ENCODE results near the gene CACNA2D4. TPM values are rescaled to one million over a fixed set of nuclear protein-coding genes. Genes with fewer than 3 reads are reported as not detected.

The CACNA2D4 gene
- total and polyA plus RNA-seq, 2 experiments from 2014 or later: 0.23 TPM; not detected in 1

- in situ Hi-C loops (cut with MboI): no loop called here
- H3K9me3 ChIP-seq (ENCODE audit: low read depth): no peaks in the 10 kb centered on the region
- no peaks in the 10 kb centered on the region for H4K20me1 ChIP-seq (ENCODE audit: insufficient read depth)
- H2AFZ ChIP-seq: no peak overlapping the region
- H3K36me3 ChIP-seq (ENCODE audit: low read depth): no peaks in the 10 kb centered on the region
- peaks cover 47% of the 10 kb centered on the region for H3K27me3 ChIP-seq (replicated peaks; ENCODE audit: insufficient read depth)
- no peaks in the 10 kb centered on the region for H3K4me1 ChIP-seq (ENCODE audit: insufficient read depth)
- no peak overlapping the region for H3K4me2 ChIP-seq (ENCODE audit: unreplicated experiment)
- 56 to 59% methylated on average over 18 to 19 of the region's 19 CpGs for WGBS, 2 experiments (ENCODE audit: low coverage in 1 of 2, low lambda C conversion rate in 2 of 2, missing lambda C conversion rate in 2 of 2)
- H3K79me2 ChIP-seq (ENCODE audit: insufficient read depth): no peaks in the 10 kb centered on the region
- H3F3A ChIP-seq (ENCODE audit: insufficient read depth): no peaks in the 10 kb centered on the region
- DNase-seq: no peak
- H3K9me2 ChIP-seq (ENCODE audit: insufficient read depth): no peaks in the 10 kb centered on the region
- H3K27ac ChIP-seq: no peak overlapping the region
- no peak overlapping the region for H3K9ac ChIP-seq
- TF ChIP-seq EZH2 (IDR thresholded peaks at IDR 0.05; ENCODE audit: insufficient read depth, poor library complexity, severe bottlenecking): no peak
- TF ChIP-seq EZH2phosphoT487 (IDR thresholded peaks at IDR 0.05; ENCODE audit: insufficient read depth, low read depth): no peak
- no peak overlapping the region for H3K4me3 ChIP-seq
These were observed 35.5 kb downstream of the CACNA2D4 start for GRCh38 chr12:1882850-1883470.

GRCh38 chr12:1882405-1882804, 36.0 kb downstream of the CACNA2D4 start:
- no peak for TF ChIP-seq EZH2phosphoT487 (IDR thresholded peaks at IDR 0.05; ENCODE audit: insufficient read depth, low read depth)
- TF ChIP-seq EZH2 (IDR thresholded peaks at IDR 0.05; ENCODE audit: insufficient read depth, poor library complexity, severe bottlenecking): no peak
- H3K79me2 ChIP-seq (ENCODE audit: insufficient read depth): no peaks in the 10 kb centered on the region
- no peak for DNase-seq
- H3K4me3 ChIP-seq: no peak overlapping the region
- H3K9me2 ChIP-seq (ENCODE audit: insufficient read depth): no peaks in the 10 kb centered on the region
- H3K4me2 ChIP-seq (ENCODE audit: unreplicated experiment): no peak overlapping the region
- WGBS, 2 experiments (ENCODE audit: low coverage in 1 of 2, low lambda C conversion rate in 2 of 2, missing lambda C conversion rate in 2 of 2): 20 to 42% methylated on average over 4 to 8 of the region's 8 CpGs
- in situ Hi-C loops (cut with MboI): no loop called here
- H2AFZ ChIP-seq: no peak overlapping the region
- H4K20me1 ChIP-seq (ENCODE audit: insufficient read depth): no peaks in the 10 kb centered on the region
- peaks cover 42% of the 10 kb centered on the region for H3K27me3 ChIP-seq (replicated peaks; ENCODE audit: insufficient read depth)
- no peak overlapping the region for H3K9ac ChIP-seq
- no peaks in the 10 kb centered on the region for H3K4me1 ChIP-seq (ENCODE audit: insufficient read depth)
- no peaks in the 10 kb centered on the region for H3K36me3 ChIP-seq (ENCODE audit: low read depth)
- H3K9me3 ChIP-seq (ENCODE audit: low read depth): no peaks in the 10 kb centered on the region
- no peaks in the 10 kb centered on the region for H3F3A ChIP-seq (ENCODE audit: insufficient read depth)
- H3K27ac ChIP-seq: no peak overlapping the region

- H3K4me1 ChIP-seq (ENCODE audit: insufficient read depth): no peaks in the 10 kb centered on the region
- H3K4me3 ChIP-seq: no peak overlapping the region
- H3K36me3 ChIP-seq (ENCODE audit: low read depth): no peaks in the 10 kb centered on the region
- no peak overlapping the region for H3K9ac ChIP-seq
- no peaks in the 10 kb centered on the region for H3K79me2 ChIP-seq (ENCODE audit: insufficient read depth)
- no peak overlapping the region for H3K27ac ChIP-seq
- in situ Hi-C loops (cut with MboI): no loop called here
- no peak overlapping the region for H2AFZ ChIP-seq
- H3K4me2 ChIP-seq (ENCODE audit: unreplicated experiment): no peak overlapping the region
- no peaks in the 10 kb centered on the region for H4K20me1 ChIP-seq (ENCODE audit: insufficient read depth)
- H3K27me3 ChIP-seq (replicated peaks; ENCODE audit: insufficient read depth): peaks cover 40% of the 10 kb centered on the region
- H3K9me3 ChIP-seq (ENCODE audit: low read depth): no peaks in the 10 kb centered on the region
- TF ChIP-seq EZH2 (IDR thresholded peaks at IDR 0.05; ENCODE audit: insufficient read depth, poor library complexity, severe bottlenecking) (no peak), EZH2phosphoT487 (IDR thresholded peaks at IDR 0.05; ENCODE audit: insufficient read depth, low read depth) (no peak)
- DNase-seq: no peak
- 19 to 21% methylated on average over 3 of the region's 3 CpGs for WGBS, 2 experiments (ENCODE audit: low coverage in 1 of 2, low lambda C conversion rate in 2 of 2, missing lambda C conversion rate in 2 of 2)
- no peaks in the 10 kb centered on the region for H3K9me2 ChIP-seq (ENCODE audit: insufficient read depth)
- no peaks in the 10 kb centered on the region for H3F3A ChIP-seq (ENCODE audit: insufficient read depth)
These were observed 36.5 kb downstream of the CACNA2D4 start for GRCh38 chr12:1881936-1882335.

GRCh38 chr12:1881301-1881700, 37.2 kb downstream of the CACNA2D4 start:
- peaks cover 44% of the 10 kb centered on the region for H3K27me3 ChIP-seq (replicated peaks; ENCODE audit: insufficient read depth)

More at GRCh38 chr12:1881301-1881700, 37.2 kb downstream of the CACNA2D4 start:
- Histone ChIP-seq H3K4me1 (ENCODE audit: insufficient read depth) (no peaks in the 10 kb centered on the region), H3K79me2 (ENCODE audit: insufficient read depth) (no peaks in the 10 kb centered on the region), H2AFZ (no peak overlapping the region), H4K20me1 (ENCODE audit: insufficient read depth) (no peaks in the 10 kb centered on the region), H3K9me2 (ENCODE audit: insufficient read depth) (no peaks in the 10 kb centered on the region), H3K9ac (no peak overlapping the region), H3K4me3 (no peak overlapping the region), H3K4me2 (ENCODE audit: unreplicated experiment) (no peak overlapping the region), H3F3A (ENCODE audit: insufficient read depth) (no peaks in the 10 kb centered on the region), H3K27ac (no peak overlapping the region), H3K9me3 (ENCODE audit: low read depth) (no peaks in the 10 kb centered on the region), H3K36me3 (ENCODE audit: low read depth) (no peaks in the 10 kb centered on the region)
- in situ Hi-C loops (cut with MboI): no loop called here
- 48 to 50% methylated on average over 8 of the region's 8 CpGs for WGBS, 2 experiments (ENCODE audit: low coverage in 1 of 2, low lambda C conversion rate in 2 of 2, missing lambda C conversion rate in 2 of 2)
- no peak for DNase-seq
- TF ChIP-seq EZH2 (IDR thresholded peaks at IDR 0.05; ENCODE audit: insufficient read depth, poor library complexity, severe bottlenecking) (no peak), EZH2phosphoT487 (IDR thresholded peaks at IDR 0.05; ENCODE audit: insufficient read depth, low read depth) (no peak)
